Kidney (tissue), 14 donors: ENCODE measurements around the gene MCOLN2. TPM values are rescaled to one million over a fixed set of nuclear protein-coding genes. Genes with fewer than 3 reads are reported as not detected.

Experiments used
- DNase-seq, 5 donors: peaks; one replicate each; pipeline ENCODE4 v3.0.0-alpha.2; 2013 to 2020
- FAIRE-seq: peaks from 2 replicates; lab custom pipeline; 2012; peaks lifted over from hg19 to GRCh38; lab: Jason Lieb, UNC
- H3K27ac ChIP-seq, 2 donors: one replicate each; pipeline ENCODE4 v1.7.0; 2013; ENCODE audit warnings: low read depth in 2 of 2, low read length in 2 of 2, inconsistent platforms in 1 of 2
- H3K27me3 ChIP-seq: one replicate; pipeline ENCODE4 v1.7.1; 2013; ENCODE audit warnings: low read length, inconsistent platforms; ENCODE audit not compliant: control insufficient read depth, insufficient read depth
- H3K36me3 ChIP-seq, 3 donors: one replicate each; pipeline versions ENCODE4 v1.7.0 to v1.7.1; 2013; ENCODE audit warnings: low read length in 3 of 3, control low read depth in 1 of 3, inconsistent platforms in 1 of 3; ENCODE audit not compliant: insufficient read depth in 3 of 3, control insufficient read depth in 2 of 3
- H3K4me1 ChIP-seq, 3 donors: one replicate each; pipeline versions ENCODE4 v1.7.0 to v1.7.1; 2013; ENCODE audit warnings: low read length in 3 of 3, inconsistent platforms in 1 of 3, low read depth in 1 of 3; ENCODE audit not compliant: control insufficient read depth in 2 of 3, insufficient read depth in 2 of 3
- H3K4me3 ChIP-seq, 3 donors: one replicate each; pipeline versions ENCODE4 v1.7.0 to v1.8.1; 2013; ENCODE audit warnings: low read length in 3 of 3, control low read depth in 1 of 3, inconsistent platforms in 1 of 3
- H3K9ac ChIP-seq, 3 donors: one replicate each; pipeline versions ENCODE4 v1.7.0 to v1.7.1; 2013; ENCODE audit warnings: low read length in 3 of 3, control low read depth in 1 of 3, inconsistent platforms in 1 of 3
- H3K9me3 ChIP-seq, 3 donors: one replicate each; pipeline versions ENCODE4 v1.7.0 to v1.7.1; 2013; ENCODE audit warnings: low read length in 3 of 3, control low read depth in 1 of 3, inconsistent platforms in 1 of 3; ENCODE audit not compliant: control insufficient read depth in 2 of 3, insufficient read depth in 1 of 3
- CTCF ChIP-seq: IDR thresholded peaks from 3 replicates; pipeline ENCODE4 v1.5.1; 2012; ENCODE audit warnings: mild to moderate bottlenecking, moderate library complexity, borderline replicate concordance; ENCODE audit not compliant: insufficient read depth; ENCODE audit errors: extremely low read depth
- intact Hi-C: fragments of 100-400 bp; cut with DNase I; formaldehyde crosslinking; loops from one replicate; pipeline ENCODE4 v1.11.1; 2022
- polyA plus RNA-seq: library from polyadenylated mRNA; stranded (reverse); fragments of 350-450 nt; fragmentation: Illumina TruSeq; extraction: RNeasy Lipid Tissue Mini Kit (QIAGEN cat#74804); gene quantifications from one replicate; pipeline ENCODE4 v1.2.3, GENCODE V29; 2014; ENCODE audit warnings: low read depth, low replicate concordance; ENCODE audit not compliant: insufficient read depth
- total RNA-seq: library from RNA; stranded (reverse); fragmentation: NEBNext Ultra II Directional; extraction: Animal tissue kit (Norgen Biotek cat#: 25700); gene quantifications from one replicate; pipeline ENCODE4 v1.2.1, GENCODE V29; 2021
- donor health status: control.
- donor health status: control.
- donor health status: control.
- donor health status: control.
- donor health status: control.
- donor health status: DM: yes; HTN: yes; CAD: no.
- donor health status: Normal renal cell carcinoma (clear cell type).

MCOLN2 gene
- total and polyA plus RNA-seq, 2 donors from 2014 or later: 0.56 to 3.1 TPM

DNA sequence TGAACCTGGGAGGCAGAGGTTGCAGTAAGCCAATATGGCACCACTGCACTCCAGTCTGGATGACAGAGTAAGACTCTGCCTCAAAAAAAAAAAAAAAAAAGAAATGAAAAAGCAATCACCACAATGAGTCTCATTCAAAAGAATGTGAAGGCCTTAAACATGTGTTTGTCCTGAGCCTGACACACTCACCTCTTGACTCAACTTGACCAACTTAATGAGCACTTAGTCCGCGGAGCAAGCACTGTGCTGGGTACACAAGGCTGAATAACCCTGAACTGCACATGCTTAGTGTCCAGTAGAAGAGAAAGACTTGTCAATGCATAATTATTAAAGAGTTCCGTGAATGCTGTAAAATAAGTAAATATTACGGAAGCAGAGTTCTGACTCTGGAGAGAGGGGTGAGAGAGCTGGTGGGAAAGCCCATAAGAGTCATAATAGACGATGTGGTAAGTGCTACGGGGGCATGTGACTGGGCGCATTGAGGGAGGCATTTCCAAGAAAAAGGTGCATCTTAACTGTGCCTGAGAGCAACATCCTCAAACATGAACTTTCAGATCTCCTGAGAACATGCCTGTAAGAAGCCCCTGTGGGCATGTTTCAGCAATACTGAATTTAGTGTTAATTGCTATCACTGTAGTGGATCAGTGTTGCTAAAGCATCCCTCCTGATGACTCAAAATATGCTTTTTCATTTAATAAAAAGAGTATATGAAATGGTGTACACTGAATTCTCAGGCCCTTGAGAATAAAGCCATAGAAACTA lies 27.2 kb downstream of the MCOLN2 start:
- TF ChIP-seq CTCF: no peak
- no peak overlapping the region for H3K27ac ChIP-seq
- H3K36me3 ChIP-seq: no peaks in the 10 kb centered on the region
- H3K27me3 ChIP-seq: no peaks in the 10 kb centered on the region
- intact Hi-C loops: loop anchor here (10.0 kb wide), 1 partner anchor 265 kb away; no protein-coding TSS in a partner anchor
- no peaks in the 10 kb centered on the region for H3K9me3 ChIP-seq
- H3K4me3 ChIP-seq: no peak overlapping the region
- DNase-seq: no peak
- FAIRE-seq: no peak
- H3K4me1 ChIP-seq: peaks cover 0 to 6% (median 0%) of the 10 kb centered on the region in 3 donors
- H3K9ac ChIP-seq: no peak overlapping the region

GRCh38 chr1:84968865-84969264 lies 28.0 kb downstream of the MCOLN2 start:
- intact Hi-C loops: loop anchor here (10.0 kb wide), 1 partner anchor 266 kb away; no protein-coding TSS in a partner anchor
- peaks cover 0 to 6% (median 0%) of the 10 kb centered on the region in 3 donors for H3K4me1 ChIP-seq
- no peak for FAIRE-seq

DNA sequence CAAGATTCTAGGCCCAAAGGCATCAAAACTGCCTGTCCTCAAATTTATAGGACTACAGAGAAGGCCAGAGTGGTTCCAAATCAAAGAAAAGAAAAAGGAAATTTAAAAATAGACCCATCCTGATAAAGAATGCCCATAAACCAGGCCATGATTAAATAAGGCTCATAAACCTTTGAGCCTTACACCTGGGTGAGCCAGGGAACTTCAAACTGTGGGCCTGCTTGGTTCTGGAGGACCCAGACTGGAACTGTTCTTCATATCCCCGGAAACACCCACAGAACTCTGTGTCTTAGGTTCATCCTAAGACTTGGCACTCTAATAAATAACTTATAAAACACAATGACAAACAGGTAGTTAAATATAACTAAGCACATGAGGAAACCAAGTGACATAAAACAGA lies 28.8 kb downstream of the MCOLN2 start:
- H3K36me3 ChIP-seq: no peaks in the 10 kb centered on the region
- H3K4me1 ChIP-seq: peaks cover 0 to 6% (median 0%) of the 10 kb centered on the region in 3 donors
- H3K27me3 ChIP-seq: no peaks in the 10 kb centered on the region
- intact Hi-C loops: loop anchor here (10.0 kb wide), 1 partner anchor 267 kb away; no protein-coding TSS in a partner anchor
- no peak overlapping the region for H3K9ac ChIP-seq
- FAIRE-seq (no peak), DNase-seq (peak in 1 of 5 donors; percentile 13)
- no peaks in the 10 kb centered on the region for H3K9me3 ChIP-seq
- peak overlapping the region in 1 of 2 donors; percentile 2 for H3K27ac ChIP-seq
- no peak for TF ChIP-seq CTCF
- no peak overlapping the region for H3K4me3 ChIP-seq

More at GRCh38 chr1:84968865-84969264, 28.0 kb downstream of the MCOLN2 start:
- H3K9me3 ChIP-seq: no peaks in the 10 kb centered on the region
- TF ChIP-seq CTCF: no peak
- DNase-seq: no peak
- H3K36me3 ChIP-seq: no peaks in the 10 kb centered on the region
- H3K27ac ChIP-seq: no peak overlapping the region
- H3K4me3 ChIP-seq: no peak overlapping the region
- H3K27me3 ChIP-seq: no peaks in the 10 kb centered on the region
- H3K9ac ChIP-seq: no peak overlapping the region
